GM12801 (cell line): ENCODE measurements around the gene IPO11.

Source experiments
- TF ChIP-seq, protein P1 (sequence below): IDR thresholded peaks from one replicate; pipeline ENCODE4 v1.5.1; 2011; ENCODE audit warnings: control low read depth; ENCODE audit not compliant: insufficient read length; ENCODE audit errors: extremely low read depth

Gene IPO11

DNA sequence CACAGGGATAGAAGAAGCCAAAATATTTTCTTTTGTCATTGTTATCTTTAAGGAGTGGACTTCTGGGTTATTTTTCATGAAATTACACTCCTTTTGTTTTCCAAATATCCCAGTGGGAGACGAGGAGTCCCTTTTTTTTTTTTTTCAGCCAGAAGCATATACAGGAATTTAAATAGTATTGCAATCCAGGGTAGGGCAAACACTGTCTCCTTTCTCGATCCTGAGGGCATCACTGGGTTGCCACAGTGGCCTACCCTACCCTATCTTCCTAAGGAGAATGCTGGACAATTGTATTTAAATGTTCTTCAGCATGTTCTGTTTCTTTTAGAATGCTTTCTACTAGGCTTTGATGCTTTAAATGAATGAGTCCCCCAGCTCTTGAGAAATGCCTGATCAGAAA lies 214.0 kb downstream of the IPO11 start:
- TF ChIP-seq, protein P1, sequence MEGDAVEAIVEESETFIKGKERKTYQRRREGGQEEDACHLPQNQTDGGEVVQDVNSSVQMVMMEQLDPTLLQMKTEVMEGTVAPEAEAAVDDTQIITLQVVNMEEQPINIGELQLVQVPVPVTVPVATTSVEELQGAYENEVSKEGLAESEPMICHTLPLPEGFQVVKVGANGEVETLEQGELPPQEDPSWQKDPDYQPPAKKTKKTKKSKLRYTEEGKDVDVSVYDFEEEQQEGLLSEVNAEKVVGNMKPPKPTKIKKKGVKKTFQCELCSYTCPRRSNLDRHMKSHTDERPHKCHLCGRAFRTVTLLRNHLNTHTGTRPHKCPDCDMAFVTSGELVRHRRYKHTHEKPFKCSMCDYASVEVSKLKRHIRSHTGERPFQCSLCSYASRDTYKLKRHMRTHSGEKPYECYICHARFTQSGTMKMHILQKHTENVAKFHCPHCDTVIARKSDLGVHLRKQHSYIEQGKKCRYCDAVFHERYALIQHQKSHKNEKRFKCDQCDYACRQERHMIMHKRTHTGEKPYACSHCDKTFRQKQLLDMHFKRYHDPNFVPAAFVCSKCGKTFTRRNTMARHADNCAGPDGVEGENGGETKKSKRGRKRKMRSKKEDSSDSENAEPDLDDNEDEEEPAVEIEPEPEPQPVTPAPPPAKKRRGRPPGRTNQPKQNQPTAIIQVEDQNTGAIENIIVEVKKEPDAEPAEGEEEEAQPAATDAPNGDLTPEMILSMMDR = no peak

DNA sequence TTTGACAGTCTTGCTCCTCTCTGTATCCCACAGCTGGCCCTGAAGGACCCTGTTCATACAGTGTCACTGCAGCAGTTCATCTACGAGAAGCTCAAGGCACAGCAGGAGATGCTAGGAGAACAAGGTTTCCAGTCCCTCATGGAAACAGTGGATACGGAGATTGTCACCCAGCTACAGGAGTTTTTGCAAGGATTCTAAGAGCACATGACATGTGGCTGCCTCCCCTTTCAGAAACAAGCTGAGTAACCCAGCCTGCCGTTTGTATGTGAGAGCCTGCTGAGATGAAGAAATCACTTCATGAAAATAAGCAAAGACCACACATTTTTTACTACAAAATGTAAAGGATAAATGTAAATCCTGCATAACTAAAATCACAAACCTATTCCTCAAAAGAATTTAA lies 214.6 kb downstream of the IPO11 start:
- TF ChIP-seq, protein P1 = no peak

DNA sequence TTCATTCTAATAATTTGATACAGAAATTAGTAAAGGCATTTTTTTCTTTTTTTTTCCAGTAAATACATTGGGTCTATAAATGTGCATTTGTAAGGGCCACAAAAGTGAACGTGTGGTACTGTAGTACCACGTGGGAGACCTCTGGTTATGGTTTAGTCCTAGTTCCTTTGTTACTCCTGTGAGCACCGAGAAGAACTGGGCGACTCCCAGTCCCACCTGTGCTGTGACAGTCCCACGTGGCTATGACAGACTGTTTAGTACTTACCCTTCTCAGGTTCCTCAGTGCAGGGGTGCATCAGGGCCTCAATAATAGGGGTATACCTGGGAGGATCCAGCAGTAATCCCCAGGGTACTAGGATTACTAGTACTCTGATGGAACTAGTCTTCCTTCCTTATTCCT lies 215.3 kb downstream of the IPO11 start:
- TF ChIP-seq, protein P1 = no peak

GRCh38 chr5:62631909-62632580 lies 219.5 kb downstream of the IPO11 start:
- TF ChIP-seq, protein P1 = no peak

DNA sequence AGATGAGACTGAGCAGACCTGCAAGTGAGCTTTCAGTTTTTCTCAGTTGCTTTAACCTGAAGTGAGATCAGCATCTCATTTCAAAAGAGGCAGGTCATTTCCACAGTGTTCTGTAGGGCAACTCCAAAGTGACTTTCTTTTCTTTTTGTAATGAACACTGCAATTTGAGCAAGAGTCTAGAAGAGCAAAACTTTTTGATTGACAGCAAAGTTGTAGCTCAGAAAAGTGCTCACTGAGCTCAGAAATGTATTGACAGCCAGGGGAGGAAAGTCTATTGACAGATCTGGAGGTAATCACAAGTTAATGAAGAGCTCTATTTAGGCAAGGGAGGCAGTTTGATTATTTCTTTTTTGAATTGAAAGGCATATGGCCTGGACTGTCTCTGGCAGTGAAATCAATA lies 220.7 kb downstream of the IPO11 start:
- TF ChIP-seq, protein P1 = no peak

DNA sequence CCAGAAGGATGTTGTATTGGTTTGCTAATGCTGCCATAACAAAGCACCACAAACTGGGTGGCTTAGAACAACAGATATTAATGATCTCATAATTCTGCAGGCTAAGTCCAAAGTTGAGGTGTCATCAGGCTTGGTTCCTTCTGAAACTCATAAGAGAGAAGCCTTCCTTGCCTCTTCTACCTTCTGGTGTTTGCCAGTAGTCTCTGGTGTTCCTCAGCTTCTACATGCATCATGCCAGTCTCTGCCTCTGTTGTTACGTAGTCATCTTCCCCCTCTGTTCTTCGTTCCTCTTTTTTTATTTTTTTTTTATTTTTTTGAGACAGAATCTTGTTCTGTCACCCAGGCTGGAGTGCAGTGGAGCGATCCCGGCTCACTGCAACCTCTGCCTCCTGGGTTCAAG lies 227.9 kb downstream of the IPO11 start:
- TF ChIP-seq, protein P1 = no peak

DNA sequence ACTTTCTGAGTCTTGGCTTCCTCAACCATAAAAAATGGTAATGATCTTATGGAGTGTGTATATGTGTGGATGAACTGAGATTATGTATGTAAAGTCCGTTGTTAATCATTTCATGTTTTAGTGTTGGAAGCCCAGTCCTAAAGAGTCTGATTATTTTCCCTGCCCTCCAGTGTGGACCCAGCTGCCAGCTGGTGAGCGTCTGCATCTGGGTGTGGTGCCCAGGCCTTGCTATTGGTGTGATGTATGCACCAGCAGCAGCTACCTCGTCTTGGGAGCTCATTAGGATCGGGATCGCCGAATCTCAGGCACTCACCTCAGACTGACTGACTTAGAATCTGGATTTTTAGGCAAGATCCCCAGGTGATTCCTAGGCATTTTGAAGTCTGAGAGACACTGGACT lies 229.9 kb downstream of the IPO11 start:
- TF ChIP-seq, protein P1 = no peak
